Measurements from ENCODE around the gene ABCB1. TPM values are rescaled to one million over a fixed set of nuclear protein-coding genes. Genes with fewer than 3 reads are reported as not detected.

The ABCB1 gene
- total RNA-seq, 1 donor from 2014 or later, result 4.1 TPM

- no peaks in the 10 kb centered on the region for H3K9me3 Mint-ChIP-seq
- peaks cover 22% of the 10 kb centered on the region for H3K4me1 Mint-ChIP-seq
- CTCF ChIA-PET, result no interaction called here
- H3K27me3 Mint-ChIP-seq, result peaks cover 10% of the 10 kb centered on the region
- DNase-seq, result no peak
- ATAC-seq (ENCODE audit: low read depth), result no peak
- intact Hi-C loops (cut with micrococcal nuclease), result loop anchor here (10.0 kb wide), 1 partner anchor 442 kb away; the partner anchor contains the start of gene DMTF1
- POLR2A ChIA-PET, result no interaction called here
- TF ChIP-seq, protein P1, sequence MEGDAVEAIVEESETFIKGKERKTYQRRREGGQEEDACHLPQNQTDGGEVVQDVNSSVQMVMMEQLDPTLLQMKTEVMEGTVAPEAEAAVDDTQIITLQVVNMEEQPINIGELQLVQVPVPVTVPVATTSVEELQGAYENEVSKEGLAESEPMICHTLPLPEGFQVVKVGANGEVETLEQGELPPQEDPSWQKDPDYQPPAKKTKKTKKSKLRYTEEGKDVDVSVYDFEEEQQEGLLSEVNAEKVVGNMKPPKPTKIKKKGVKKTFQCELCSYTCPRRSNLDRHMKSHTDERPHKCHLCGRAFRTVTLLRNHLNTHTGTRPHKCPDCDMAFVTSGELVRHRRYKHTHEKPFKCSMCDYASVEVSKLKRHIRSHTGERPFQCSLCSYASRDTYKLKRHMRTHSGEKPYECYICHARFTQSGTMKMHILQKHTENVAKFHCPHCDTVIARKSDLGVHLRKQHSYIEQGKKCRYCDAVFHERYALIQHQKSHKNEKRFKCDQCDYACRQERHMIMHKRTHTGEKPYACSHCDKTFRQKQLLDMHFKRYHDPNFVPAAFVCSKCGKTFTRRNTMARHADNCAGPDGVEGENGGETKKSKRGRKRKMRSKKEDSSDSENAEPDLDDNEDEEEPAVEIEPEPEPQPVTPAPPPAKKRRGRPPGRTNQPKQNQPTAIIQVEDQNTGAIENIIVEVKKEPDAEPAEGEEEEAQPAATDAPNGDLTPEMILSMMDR (IDR thresholded peaks at IDR 0.05), result no peak
- no peak overlapping the region for H3K27ac Mint-ChIP-seq
- H3K4me3 Mint-ChIP-seq, result no peak overlapping the region
- no peaks in the 10 kb centered on the region for H3K36me3 Mint-ChIP-seq (ENCODE audit: low read depth)
Observed at GRCh38 chr7:87596696-87597095, 4.0 kb downstream of the ABCB1 start.

DNA sequence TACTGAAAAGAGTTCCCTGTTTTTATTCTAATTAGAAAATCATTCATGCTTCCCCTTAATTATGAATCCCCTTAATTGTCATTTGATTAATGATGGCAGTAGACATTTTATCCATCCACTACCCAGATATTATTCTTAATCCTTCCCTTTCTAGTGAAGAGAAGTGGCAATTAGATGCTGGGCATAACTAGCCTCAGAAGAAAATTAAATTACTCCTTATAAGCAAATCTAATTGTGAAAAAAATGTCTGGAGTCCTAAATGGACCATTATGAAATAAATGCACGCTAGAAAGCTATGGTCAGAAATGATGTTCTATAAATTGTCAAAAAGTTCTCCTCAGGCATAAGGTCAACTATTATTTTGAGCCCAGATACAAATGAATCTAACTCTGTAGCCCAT, 4.5 kb downstream of the ABCB1 start:
- Mint-ChIP-seq H3K27me3 (peaks cover 7% of the 10 kb centered on the region), H3K4me1 (peaks cover 22% of the 10 kb centered on the region), H3K9me3 (no peaks in the 10 kb centered on the region), H3K36me3 (ENCODE audit: low read depth) (no peaks in the 10 kb centered on the region), H3K4me3 (no peak overlapping the region), H3K27ac (no peak overlapping the region)
- CTCF ChIA-PET, result no interaction called here
- TF ChIP-seq, protein P1 (IDR thresholded peaks at IDR 0.05), result no peak
- DNase-seq (no peak), ATAC-seq (ENCODE audit: low read depth) (no peak)
- intact Hi-C loops (cut with micrococcal nuclease), result loop anchor here (10.0 kb wide), 1 partner anchor 441 kb away; the partner anchor contains the start of gene DMTF1
- POLR2A ChIA-PET, result no interaction called here

GRCh38 chr7:87592300-87592699, 8.4 kb downstream of the ABCB1 start:
- Mint-ChIP-seq H3K27me3 (no peaks in the 10 kb centered on the region), H3K27ac (no peak overlapping the region), H3K36me3 (ENCODE audit: low read depth) (peaks cover 2% of the 10 kb centered on the region), H3K4me1 (no peaks in the 10 kb centered on the region), H3K4me3 (no peak overlapping the region), H3K9me3 (no peaks in the 10 kb centered on the region)
- DNase-seq (no peak), ATAC-seq (ENCODE audit: low read depth) (no peak)
- intact Hi-C loops (cut with micrococcal nuclease), result loop anchor here (10.0 kb wide), 1 partner anchor 437 kb away; the partner anchor contains the start of gene DMTF1
- TF ChIP-seq, protein P1 (IDR thresholded peaks at IDR 0.05), result no peak
- POLR2A ChIA-PET, result no interaction called here
- CTCF ChIA-PET, result no interaction called here

- Mint-ChIP-seq H3K9me3 (no peaks in the 10 kb centered on the region), H3K27me3 (no peaks in the 10 kb centered on the region), H3K27ac (no peak overlapping the region), H3K4me3 (no peak overlapping the region), H3K36me3 (ENCODE audit: low read depth) (peaks cover 4% of the 10 kb centered on the region), H3K4me1 (no peaks in the 10 kb centered on the region)
- TF ChIP-seq, protein P1 (IDR thresholded peaks at IDR 0.05), result no peak
- ATAC-seq (ENCODE audit: low read depth) (no peak), DNase-seq (no peak)
- CTCF ChIA-PET, result no interaction called here
- POLR2A ChIA-PET, result no interaction called here
- intact Hi-C loops (cut with micrococcal nuclease), result loop anchor here (10.0 kb wide), 1 partner anchor 436 kb away; the partner anchor contains the start of gene DMTF1
Observed at GRCh38 chr7:87591211-87591610, 9.5 kb downstream of the ABCB1 start.

GRCh38 chr7:87590578-87590977, 10.1 kb downstream of the ABCB1 start:
- intact Hi-C loops (cut with micrococcal nuclease), result loop anchor here (10.0 kb wide), 1 partner anchor 436 kb away; the partner anchor contains the start of gene DMTF1
- Mint-ChIP-seq H3K4me3 (no peak overlapping the region), H3K4me1 (no peaks in the 10 kb centered on the region), H3K27me3 (no peaks in the 10 kb centered on the region), H3K9me3 (no peaks in the 10 kb centered on the region), H3K27ac (no peak overlapping the region), H3K36me3 (ENCODE audit: low read depth) (peaks cover 6% of the 10 kb centered on the region)
- ChIA-PET POLR2A (no interaction called here), CTCF (no interaction called here)
- ATAC-seq (ENCODE audit: low read depth), result no peak
- TF ChIP-seq, protein P1 (IDR thresholded peaks at IDR 0.05), result no peak
- no peak for DNase-seq
